ENCODE results near the gene ESRRA. TPM values are rescaled to one million over a fixed set of nuclear protein-coding genes. Genes with fewer than 3 reads are reported as not detected.

Gene ESRRA
- polyA plus RNA-seq, 1 donor (not counting 4 experiments of a cell fraction or from before 2014, with no cell fraction given), result 20.8 TPM

DNA sequence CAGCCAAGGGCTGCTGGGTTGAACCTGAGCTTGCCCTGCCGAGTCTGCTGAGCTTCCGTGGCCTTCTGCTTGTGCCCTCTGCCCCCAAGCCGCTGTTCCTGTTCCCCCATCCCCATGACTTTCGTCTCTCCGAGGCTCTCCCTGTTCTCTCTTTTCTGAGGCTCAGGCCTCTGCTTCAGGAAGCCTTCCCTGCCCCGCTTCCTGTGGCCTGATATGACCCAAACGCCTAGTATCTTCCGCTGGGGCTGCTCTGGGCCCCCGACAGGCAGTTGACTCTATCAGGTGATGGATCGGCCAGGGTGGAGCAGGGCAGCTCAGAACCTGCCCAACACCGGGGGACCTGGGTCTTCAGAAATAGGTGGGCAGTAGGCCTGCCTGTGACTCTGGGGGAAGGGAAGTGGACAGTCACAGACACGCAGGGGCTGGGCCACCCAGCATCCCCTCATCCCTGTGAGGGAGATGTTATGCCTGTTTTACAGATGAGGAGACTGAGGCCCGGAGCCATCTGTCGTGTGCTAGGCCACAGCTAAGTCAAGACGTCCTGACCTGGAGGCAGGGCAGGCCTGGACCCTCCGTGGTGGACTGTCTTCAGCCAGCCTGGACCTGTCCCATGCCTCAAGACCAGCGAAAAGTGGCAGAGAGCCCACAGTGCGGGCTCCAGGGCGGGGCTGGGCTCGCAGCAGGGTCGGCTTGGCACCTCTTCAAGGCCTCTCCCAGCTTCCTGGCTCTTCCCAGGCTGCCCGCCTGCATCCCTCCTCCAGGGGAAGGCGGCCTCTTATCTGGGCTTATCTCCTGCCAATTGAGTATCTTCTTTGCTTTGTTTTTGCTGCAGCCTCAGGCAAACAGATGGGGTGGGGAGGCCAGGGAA, 37.1 kb upstream of the ESRRA start:
- Histone ChIP-seq H3K9me3 (ENCODE audit: control insufficient read depth, low read depth, low read length) (no peaks in the 10 kb centered on the region), H3K36me3 (ENCODE audit: control insufficient read depth in 2 of 2, extremely low read depth in 1 of 2, insufficient read depth in 2 of 2, low read length in 2 of 2) (peaks cover 19 to 42% of the 10 kb centered on the region in 2 experiments), H3K9ac (ENCODE audit: control insufficient read depth, extremely low read depth, insufficient read depth, low read length) (peak overlapping the region; percentile 72), H2AFZ (ENCODE audit: control insufficient read depth, low read length) (no peak overlapping the region), H3K79me2 (ENCODE audit: control insufficient read depth, insufficient read depth, low read length) (no peaks in the 10 kb centered on the region), H3K27ac (ENCODE audit: control insufficient read depth, insufficient read depth, low read length) (peak overlapping the region; percentile 78), H3K27me3 (ENCODE audit: control insufficient read depth, extremely low read depth, insufficient read depth, low read length) (no peaks in the 10 kb centered on the region), H3K9me1 (ENCODE audit: control insufficient read depth, extremely low read depth, insufficient read depth, low read length) (no peaks in the 10 kb centered on the region), H3K4me3 (ENCODE audit: control insufficient read depth in 2 of 3, extremely low read depth in 1 of 3, insufficient read depth in 2 of 3, low read depth in 1 of 3, low read length in 3 of 3) (peak overlapping the region in 1 of 3 experiments; percentile 70), H3K4me1 (ENCODE audit: control insufficient read depth, extremely low read depth, insufficient read depth, low read length) (peaks cover 56% of the 10 kb centered on the region), H3K4me2 (ENCODE audit: control insufficient read depth, extremely low read depth, insufficient read depth, low read depth, low read length) (peak overlapping the region; percentile 87), H4K20me1 (ENCODE audit: control insufficient read depth, extremely low read depth, insufficient read depth, low read length) (no peaks in the 10 kb centered on the region)
- FAIRE-seq, result no peak
- no peak for DNase-seq (ENCODE audit: low read depth, low spot score)
- dilution Hi-C loops (cut with MboI; ENCODE audit: extremely low pct_ligation_motif_present, low sequenced_read_pairs), result no loop called here
- TF ChIP-seq EZH2 (IDR thresholded peaks at IDR 0.05; ENCODE audit: low read length), result no peak
- TF ChIP-seq, protein P1, sequence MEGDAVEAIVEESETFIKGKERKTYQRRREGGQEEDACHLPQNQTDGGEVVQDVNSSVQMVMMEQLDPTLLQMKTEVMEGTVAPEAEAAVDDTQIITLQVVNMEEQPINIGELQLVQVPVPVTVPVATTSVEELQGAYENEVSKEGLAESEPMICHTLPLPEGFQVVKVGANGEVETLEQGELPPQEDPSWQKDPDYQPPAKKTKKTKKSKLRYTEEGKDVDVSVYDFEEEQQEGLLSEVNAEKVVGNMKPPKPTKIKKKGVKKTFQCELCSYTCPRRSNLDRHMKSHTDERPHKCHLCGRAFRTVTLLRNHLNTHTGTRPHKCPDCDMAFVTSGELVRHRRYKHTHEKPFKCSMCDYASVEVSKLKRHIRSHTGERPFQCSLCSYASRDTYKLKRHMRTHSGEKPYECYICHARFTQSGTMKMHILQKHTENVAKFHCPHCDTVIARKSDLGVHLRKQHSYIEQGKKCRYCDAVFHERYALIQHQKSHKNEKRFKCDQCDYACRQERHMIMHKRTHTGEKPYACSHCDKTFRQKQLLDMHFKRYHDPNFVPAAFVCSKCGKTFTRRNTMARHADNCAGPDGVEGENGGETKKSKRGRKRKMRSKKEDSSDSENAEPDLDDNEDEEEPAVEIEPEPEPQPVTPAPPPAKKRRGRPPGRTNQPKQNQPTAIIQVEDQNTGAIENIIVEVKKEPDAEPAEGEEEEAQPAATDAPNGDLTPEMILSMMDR (optimal IDR thresholded peaks at IDR 0.05 in 1 of 3, IDR thresholded peaks at IDR 0.05 in 1 of 3, conservative IDR thresholded peaks at IDR 0.05 in 1 of 3; ENCODE audit: extremely low read depth in 1 of 3, insufficient read depth in 2 of 3, low read length in 3 of 3), result no peak

DNA sequence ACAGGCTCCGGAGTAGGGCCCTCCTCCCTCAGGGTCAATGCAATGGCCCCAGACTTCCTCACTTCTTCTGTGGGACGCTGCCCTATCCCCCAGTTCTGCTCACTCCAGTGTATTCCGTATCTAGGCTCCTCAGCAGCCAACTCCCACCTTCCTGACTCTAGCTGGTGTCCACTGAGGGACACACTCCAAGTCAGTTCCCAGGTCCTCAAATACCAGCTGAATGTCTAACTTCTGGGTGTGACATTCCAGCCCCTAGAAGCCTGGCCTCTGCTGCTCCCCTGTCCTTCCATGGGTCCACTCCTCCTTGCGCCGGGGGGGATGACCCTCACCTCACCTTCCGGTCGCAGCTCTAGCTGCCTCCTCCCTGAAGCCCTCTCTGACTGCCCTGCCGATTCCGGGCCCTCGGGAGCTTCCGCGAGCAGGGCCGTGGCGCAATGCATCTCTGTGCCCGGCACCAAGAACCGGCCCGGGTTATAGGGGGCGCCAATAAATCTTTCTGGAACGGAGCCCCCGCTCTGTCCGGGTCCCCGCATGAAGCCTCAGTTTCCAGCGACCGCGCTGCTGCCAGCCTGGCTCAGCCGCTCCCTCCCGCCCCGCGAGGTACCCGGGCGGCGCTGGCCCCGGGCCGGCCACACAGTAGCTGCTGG, 36.3 kb upstream of the ESRRA start:
- FAIRE-seq, result no peak
- TF ChIP-seq EZH2 (IDR thresholded peaks at IDR 0.05; ENCODE audit: low read length), result no peak
- TF ChIP-seq, protein P1 (optimal IDR thresholded peaks at IDR 0.05 in 1 of 3, IDR thresholded peaks at IDR 0.05 in 1 of 3, conservative IDR thresholded peaks at IDR 0.05 in 1 of 3; ENCODE audit: extremely low read depth in 1 of 3, insufficient read depth in 2 of 3, low read length in 3 of 3), result no peak
- Histone ChIP-seq H2AFZ (ENCODE audit: control insufficient read depth, low read length) (no peak overlapping the region), H4K20me1 (ENCODE audit: control insufficient read depth, extremely low read depth, insufficient read depth, low read length) (no peaks in the 10 kb centered on the region), H3K27me3 (ENCODE audit: control insufficient read depth, extremely low read depth, insufficient read depth, low read length) (no peaks in the 10 kb centered on the region), H3K4me3 (ENCODE audit: control insufficient read depth in 2 of 3, extremely low read depth in 1 of 3, insufficient read depth in 2 of 3, low read depth in 1 of 3, low read length in 3 of 3) (peak overlapping the region; percentile 35 to 70 (median 65)), H3K4me2 (ENCODE audit: control insufficient read depth, extremely low read depth, insufficient read depth, low read depth, low read length) (peak overlapping the region; percentile 87), H3K36me3 (ENCODE audit: control insufficient read depth in 2 of 2, extremely low read depth in 1 of 2, insufficient read depth in 2 of 2, low read length in 2 of 2) (peaks cover 16 to 34% of the 10 kb centered on the region in 2 experiments), H3K9ac (ENCODE audit: control insufficient read depth, extremely low read depth, insufficient read depth, low read length) (peak overlapping the region; percentile 72), H3K79me2 (ENCODE audit: control insufficient read depth, insufficient read depth, low read length) (no peaks in the 10 kb centered on the region), H3K27ac (ENCODE audit: control insufficient read depth, insufficient read depth, low read length) (peak overlapping the region; percentile 78), H3K9me3 (ENCODE audit: control insufficient read depth, low read depth, low read length) (no peaks in the 10 kb centered on the region), H3K9me1 (ENCODE audit: control insufficient read depth, extremely low read depth, insufficient read depth, low read length) (no peaks in the 10 kb centered on the region), H3K4me1 (ENCODE audit: control insufficient read depth, extremely low read depth, insufficient read depth, low read length) (peaks cover 55% of the 10 kb centered on the region)
- dilution Hi-C loops (cut with MboI; ENCODE audit: extremely low pct_ligation_motif_present, low sequenced_read_pairs), result no loop called here
- DNase-seq (ENCODE audit: low read depth, low spot score), result no peak
